Mucosa of gallbladder (tissue), 1 donor: ENCODE results near the gene ALAS1. TPM values are rescaled to one million over a fixed set of nuclear protein-coding genes. Genes with fewer than 3 reads are reported as not detected.
"Not testable (repeated sequence)": the region's sequence is repeated elsewhere in the genome, so short reads cannot be mapped to it uniquely, and the experiment has no call there.

ENCODE experiments used
- DNase-seq: peaks from one replicate; pipeline ENCODE4 v3.0.0-alpha.2; 2020; ENCODE audit warnings: low spot score
- total RNA-seq: library from RNA; stranded (reverse); gene quantifications from one replicate; pipeline ENCODE4 v1.2.1, GENCODE V29; 2021
- donor health status: DM: no; HTN: no; CAD: no.

The ALAS1 gene
- total RNA-seq, 1 donor from 2014 or later: 62.4 TPM

- no peak for DNase-seq
Measured at GRCh38 chr3:52176951-52177700, 20.8 kb upstream of the ALAS1 start.

GRCh38 chr3:52177701-52178042 lies 20.3 kb upstream of the ALAS1 start:
- no peak for DNase-seq

- not testable (repeated sequence) for DNase-seq
Measured at GRCh38 chr3:52178126-52178525, 19.8 kb upstream of the ALAS1 start.

GRCh38 chr3:52178537-52178936 lies 19.4 kb upstream of the ALAS1 start:
- DNase-seq: no peak

- no peak for DNase-seq
Measured at GRCh38 chr3:52181543-52181942, 16.4 kb upstream of the ALAS1 start.

GRCh38 chr3:52182196-52182595 lies 15.8 kb upstream of the ALAS1 start:
- no peak for DNase-seq

GRCh38 chr3:52182691-52183090 lies 15.3 kb upstream of the ALAS1 start:
- no peak for DNase-seq

GRCh38 chr3:52183786-52184445 lies 14.0 kb upstream of the ALAS1 start:
- DNase-seq: no peak

- no peak for DNase-seq
Measured at GRCh38 chr3:52184690-52185089, 13.3 kb upstream of the ALAS1 start.

- no peak for DNase-seq
Measured at GRCh38 chr3:52185311-52185710, 12.6 kb upstream of the ALAS1 start.

GRCh38 chr3:52185837-52186236 lies 12.1 kb upstream of the ALAS1 start:
- no peak for DNase-seq

GRCh38 chr3:52186729-52187128 lies 11.2 kb upstream of the ALAS1 start:
- no peak for DNase-seq

- no peak for DNase-seq
Measured at GRCh38 chr3:52188556-52188955, 9.4 kb upstream of the ALAS1 start.

GRCh38 chr3:52190294-52191074 lies 7.5 kb upstream of the ALAS1 start:
- no peak for DNase-seq

- no peak for DNase-seq
Measured at GRCh38 chr3:52191663-52192062, 6.3 kb upstream of the ALAS1 start.

- DNase-seq: peak; percentile 84
Measured at GRCh38 chr3:52193065-52193464, 4.9 kb upstream of the ALAS1 start.

GRCh38 chr3:52194485-52195290 lies 3.3 kb upstream of the ALAS1 start:
- peak; percentile 69 for DNase-seq

- DNase-seq: no peak
Measured at GRCh38 chr3:52195291-52195597, 2.7 kb upstream of the ALAS1 start.

GRCh38 chr3:52195823-52196331 lies 2.1 kb upstream of the ALAS1 start:
- DNase-seq: no peak

GRCh38 chr3:52196977-52197376 lies 983 bp upstream of the ALAS1 start:
- DNase-seq: peak; percentile 92

- no peak for DNase-seq
Measured at GRCh38 chr3:52197499-52197841, 490 bp upstream of the ALAS1 start.
